K562 (cell line): ENCODE measurements around the gene B4GALNT3. TPM values are rescaled to one million over a fixed set of nuclear protein-coding genes. Genes with fewer than 3 reads are reported as not detected.
A peak's percentile ranks its signal among the peaks of the same experiment; 100 is the strongest.

ENCODE experiments used
- NCOA4 ChIP-seq: fragments of 450-650 bp; IDR thresholded peaks from 2 replicates; pipeline ENCODE4 v1.6.1; 2018; ENCODE audit warnings: mild to moderate bottlenecking; ENCODE audit not compliant: partially characterized antibody
- NFIC ChIP-seq: fragments of 450-650 bp; IDR thresholded peaks from 2 replicates; pipeline ENCODE4 v1.6.1; 2017; ENCODE audit warnings: mild to moderate bottlenecking, inconsistent platforms
- SMAD2 ChIP-seq: fragments of 150-350 bp; IDR thresholded peaks from 2 replicates; pipeline ENCODE4 v1.6.1; 2014; ENCODE audit warnings: low read depth, mild to moderate bottlenecking, low read length
- ZNF695 ChIP-seq: fragments of 450-650 bp; formaldehyde crosslinking; IDR thresholded peaks from 2 replicates; pipeline ENCODE4 v1.4.0; 2020; ENCODE audit warnings: mild to moderate bottlenecking, moderate library complexity
- polyA plus RNA-seq, 8 experiments: library from polyadenylated mRNA; depleted of rRNA in 4 of 8; stranded (reverse) in 5 of 8; unstranded in 3 of 8; fragments of >200 nt; fragmentation: Nextera tagmentation in 2 of 8; fragmentation: Illumina TruSeq in 1 of 8; extraction: Ambion mirVana in 2 of 8; extraction: Trizol in 1 of 8; gene quantifications; 2 replicates each; pipeline versions ENCODE4 v1.2.1 to v1.2.3, GENCODE V29; 2011 to 2014; ENCODE audit warnings: inconsistent platforms in 1 of 8, missing spikeins in 1 of 8
- total RNA-seq, 7 experiments: library from RNA; depleted of rRNA in 6 of 7; stranded (reverse); fragments of >200 nt in 6 of 7; fragmentation: Illumina TruSeq in 2 of 7; extraction: Trizol in 2 of 7; gene quantifications; 2 replicates each; pipeline versions ENCODE4 v1.2.1 to v1.2.3, GENCODE V29; 2011 to 2021; ENCODE audit warnings: low replicate concordance in 1 of 7
- TF ChIP-seq, protein P1 (sequence below), 2 experiments: IDR thresholded peaks in 1 of 2; conservative IDR thresholded peaks in 1 of 2; 2 replicates each; pipeline ENCODE4 v1.6.1; 2016; ENCODE audit warnings: low read depth in 2 of 2, mild to moderate bottlenecking in 1 of 2, missing compliant biosample characterization in 1 of 2, missing genetic modification characterization in 1 of 2, moderate library complexity in 1 of 2
- TF ChIP-seq, protein P2 (sequence below), 2 experiments: fragments of 450-650 bp; formaldehyde crosslinking in 1 of 2; IDR thresholded peaks; 2 replicates each; pipeline versions ENCODE4 v1.4.0 to v1.6.1; 2014 to 2020; ENCODE audit warnings: mild to moderate bottlenecking in 2 of 2, borderline replicate concordance in 1 of 2, low read depth in 1 of 2
- TF ChIP-seq, protein P3 (sequence below): fragments of 450-650 bp; IDR thresholded peaks from 2 replicates; pipeline ENCODE4 v1.6.1; 2016; ENCODE audit warnings: low read depth

B4GALNT3 gene
- total and polyA plus RNA-seq, 9 of the 15 experiments (the other 6 are each of a cell fraction or from before 2014, with no cell fraction given) = 0.04 to 0.36 (median 0.10) TPM; not detected in 6

DNA sequence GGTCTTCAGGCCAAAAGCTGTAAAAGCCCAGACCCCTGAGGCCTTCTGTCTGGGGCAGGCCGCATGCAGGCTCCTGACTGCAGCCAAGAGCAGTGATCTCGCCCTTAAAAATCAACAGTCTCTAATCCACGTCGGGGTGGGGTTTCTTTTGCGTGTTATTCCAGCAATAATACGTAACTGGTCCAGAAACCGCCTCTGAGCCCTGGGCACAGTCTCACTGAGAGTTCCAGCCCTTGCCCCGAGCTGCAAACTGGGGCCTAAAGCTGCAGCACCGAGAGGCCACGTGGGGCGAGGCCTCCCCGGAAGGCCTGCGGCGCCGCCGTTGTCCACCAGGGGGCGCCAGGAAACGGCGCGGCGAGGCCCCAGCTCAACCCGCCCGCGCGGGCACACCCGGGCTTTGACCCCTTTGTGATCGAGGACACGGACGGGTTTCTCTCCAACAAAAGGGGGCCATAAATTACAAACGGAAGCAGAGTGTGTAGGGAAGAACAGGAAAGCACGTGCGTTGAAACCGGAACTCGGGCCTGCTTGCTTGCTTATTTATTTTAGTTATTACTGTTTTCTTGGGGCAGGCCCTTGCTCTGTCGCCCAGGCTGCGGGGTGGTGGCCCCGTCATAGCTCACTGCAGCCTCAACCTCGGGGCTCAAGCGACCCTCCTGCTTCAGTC lies 116.3 kb downstream of the B4GALNT3 start (continued):
- TF ChIP-seq ZNF695 (CRISPR knock-in tag) (no peak), NCOA4 (no peak), NFIC (no peak), SMAD2 (no peak)
- TF ChIP-seq, protein P1, sequence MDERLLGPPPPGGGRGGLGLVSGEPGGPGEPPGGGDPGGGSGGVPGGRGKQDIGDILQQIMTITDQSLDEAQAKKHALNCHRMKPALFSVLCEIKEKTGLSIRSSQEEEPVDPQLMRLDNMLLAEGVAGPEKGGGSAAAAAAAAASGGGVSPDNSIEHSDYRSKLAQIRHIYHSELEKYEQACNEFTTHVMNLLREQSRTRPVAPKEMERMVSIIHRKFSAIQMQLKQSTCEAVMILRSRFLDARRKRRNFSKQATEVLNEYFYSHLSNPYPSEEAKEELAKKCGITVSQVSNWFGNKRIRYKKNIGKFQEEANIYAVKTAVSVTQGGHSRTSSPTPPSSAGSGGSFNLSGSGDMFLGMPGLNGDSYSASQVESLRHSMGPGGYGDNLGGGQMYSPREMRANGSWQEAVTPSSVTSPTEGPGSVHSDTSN (CRISPR knock-in tag; IDR thresholded peaks at IDR 0.05; ENCODE audit: low read depth) = no peak
- TF ChIP-seq, protein P1 (tag; conservative IDR thresholded peaks at IDR 0.05; ENCODE audit: low read depth) = no peak
- TF ChIP-seq, protein P2, sequence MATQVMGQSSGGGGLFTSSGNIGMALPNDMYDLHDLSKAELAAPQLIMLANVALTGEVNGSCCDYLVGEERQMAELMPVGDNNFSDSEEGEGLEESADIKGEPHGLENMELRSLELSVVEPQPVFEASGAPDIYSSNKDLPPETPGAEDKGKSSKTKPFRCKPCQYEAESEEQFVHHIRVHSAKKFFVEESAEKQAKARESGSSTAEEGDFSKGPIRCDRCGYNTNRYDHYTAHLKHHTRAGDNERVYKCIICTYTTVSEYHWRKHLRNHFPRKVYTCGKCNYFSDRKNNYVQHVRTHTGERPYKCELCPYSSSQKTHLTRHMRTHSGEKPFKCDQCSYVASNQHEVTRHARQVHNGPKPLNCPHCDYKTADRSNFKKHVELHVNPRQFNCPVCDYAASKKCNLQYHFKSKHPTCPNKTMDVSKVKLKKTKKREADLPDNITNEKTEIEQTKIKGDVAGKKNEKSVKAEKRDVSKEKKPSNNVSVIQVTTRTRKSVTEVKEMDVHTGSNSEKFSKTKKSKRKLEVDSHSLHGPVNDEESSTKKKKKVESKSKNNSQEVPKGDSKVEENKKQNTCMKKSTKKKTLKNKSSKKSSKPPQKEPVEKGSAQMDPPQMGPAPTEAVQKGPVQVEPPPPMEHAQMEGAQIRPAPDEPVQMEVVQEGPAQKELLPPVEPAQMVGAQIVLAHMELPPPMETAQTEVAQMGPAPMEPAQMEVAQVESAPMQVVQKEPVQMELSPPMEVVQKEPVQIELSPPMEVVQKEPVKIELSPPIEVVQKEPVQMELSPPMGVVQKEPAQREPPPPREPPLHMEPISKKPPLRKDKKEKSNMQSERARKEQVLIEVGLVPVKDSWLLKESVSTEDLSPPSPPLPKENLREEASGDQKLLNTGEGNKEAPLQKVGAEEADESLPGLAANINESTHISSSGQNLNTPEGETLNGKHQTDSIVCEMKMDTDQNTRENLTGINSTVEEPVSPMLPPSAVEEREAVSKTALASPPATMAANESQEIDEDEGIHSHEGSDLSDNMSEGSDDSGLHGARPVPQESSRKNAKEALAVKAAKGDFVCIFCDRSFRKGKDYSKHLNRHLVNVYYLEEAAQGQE (IDR thresholded peaks at IDR 0.05; ENCODE audit: borderline replicate concordance) = peak; percentile 92
- TF ChIP-seq, protein P2 (CRISPR knock-in tag; IDR thresholded peaks at IDR 0.05; ENCODE audit: low read depth) = peak; percentile 21; the same call in 1 of the 2 replicates
- TF ChIP-seq, protein P3, sequence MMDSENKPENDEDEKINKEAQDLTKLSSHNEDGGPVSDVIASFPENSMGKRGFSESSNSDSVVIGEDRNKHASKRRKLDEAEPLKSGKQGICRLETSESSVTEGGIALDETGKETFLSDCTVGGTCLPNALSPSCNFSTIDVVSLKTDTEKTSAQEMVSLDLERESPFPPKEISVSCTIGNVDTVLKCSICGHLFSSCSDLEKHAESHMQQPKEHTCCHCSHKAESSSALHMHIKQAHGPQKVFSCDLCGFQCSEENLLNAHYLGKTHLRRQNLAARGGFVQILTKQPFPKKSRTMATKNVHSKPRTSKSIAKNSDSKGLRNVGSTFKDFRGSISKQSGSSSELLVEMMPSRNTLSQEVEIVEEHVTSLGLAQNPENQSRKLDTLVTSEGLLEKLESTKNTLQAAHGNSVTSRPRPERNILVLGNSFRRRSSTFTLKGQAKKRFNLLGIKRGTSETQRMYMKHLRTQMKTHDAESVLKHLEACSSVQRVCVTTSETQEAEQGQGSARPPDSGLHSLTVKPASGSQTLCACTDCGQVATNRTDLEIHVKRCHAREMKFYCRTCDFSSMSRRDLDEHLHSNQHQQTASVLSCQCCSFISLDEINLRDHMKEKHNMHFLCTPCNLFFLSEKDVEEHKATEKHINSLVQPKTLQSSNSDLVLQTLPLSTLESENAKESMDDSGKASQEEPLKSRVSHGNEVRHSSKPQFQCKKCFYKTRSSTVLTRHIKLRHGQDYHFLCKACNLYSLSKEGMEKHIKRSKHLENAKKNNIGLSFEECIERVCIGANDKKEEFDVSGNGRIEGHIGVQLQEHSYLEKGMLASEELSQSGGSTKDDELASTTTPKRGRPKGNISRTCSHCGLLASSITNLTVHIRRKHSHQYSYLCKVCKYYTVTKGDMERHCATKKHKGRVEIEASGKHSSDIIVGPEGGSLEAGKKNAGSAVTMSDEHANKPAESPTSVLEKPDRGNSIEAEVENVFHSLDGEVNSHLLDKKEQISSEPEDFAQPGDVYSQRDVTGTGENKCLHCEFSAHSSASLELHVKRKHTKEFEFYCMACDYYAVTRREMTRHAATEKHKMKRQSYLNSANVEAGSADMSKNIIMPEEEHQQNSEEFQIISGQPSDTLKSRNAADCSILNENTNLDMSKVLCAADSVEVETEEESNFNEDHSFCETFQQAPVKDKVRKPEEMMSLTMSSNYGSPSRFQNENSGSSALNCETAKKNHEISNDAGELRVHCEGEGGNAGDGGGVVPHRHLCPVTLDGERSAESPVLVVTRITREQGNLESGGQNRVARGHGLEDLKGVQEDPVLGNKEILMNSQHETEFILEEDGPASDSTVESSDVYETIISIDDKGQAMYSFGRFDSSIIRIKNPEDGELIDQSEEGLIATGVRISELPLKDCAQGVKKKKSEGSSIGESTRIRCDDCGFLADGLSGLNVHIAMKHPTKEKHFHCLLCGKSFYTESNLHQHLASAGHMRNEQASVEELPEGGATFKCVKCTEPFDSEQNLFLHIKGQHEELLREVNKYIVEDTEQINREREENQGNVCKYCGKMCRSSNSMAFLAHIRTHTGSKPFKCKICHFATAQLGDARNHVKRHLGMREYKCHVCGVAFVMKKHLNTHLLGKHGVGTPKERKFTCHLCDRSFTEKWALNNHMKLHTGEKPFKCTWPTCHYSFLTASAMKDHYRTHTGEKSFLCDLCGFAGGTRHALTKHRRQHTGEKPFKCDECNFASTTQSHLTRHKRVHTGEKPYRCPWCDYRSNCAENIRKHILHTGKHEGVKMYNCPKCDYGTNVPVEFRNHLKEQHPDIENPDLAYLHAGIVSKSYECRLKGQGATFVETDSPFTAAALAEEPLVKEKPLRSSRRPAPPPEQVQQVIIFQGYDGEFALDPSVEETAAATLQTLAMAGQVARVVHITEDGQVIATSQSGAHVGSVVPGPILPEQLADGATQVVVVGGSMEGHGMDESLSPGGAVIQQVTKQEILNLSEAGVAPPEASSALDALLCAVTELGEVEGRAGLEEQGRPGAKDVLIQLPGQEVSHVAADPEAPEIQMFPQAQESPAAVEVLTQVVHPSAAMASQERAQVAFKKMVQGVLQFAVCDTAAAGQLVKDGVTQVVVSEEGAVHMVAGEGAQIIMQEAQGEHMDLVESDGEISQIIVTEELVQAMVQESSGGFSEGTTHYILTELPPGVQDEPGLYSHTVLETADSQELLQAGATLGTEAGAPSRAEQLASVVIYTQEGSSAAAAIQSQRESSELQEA = no peak
